Suprapubic skin (tissue), 4 donors: Measurements from ENCODE around the gene STAC3. TPM values are rescaled to one million over a fixed set of nuclear protein-coding genes. Genes with fewer than 3 reads are reported as not detected.

Source experiments
- DNase-seq, 2 donors: peaks; one replicate each; pipeline ENCODE4 v3.0.0-alpha.2; 2019; ENCODE audit warnings: low spot score in 2 of 2
- H3K27ac ChIP-seq: fragments of 200-600 bp; sonication (generic); one replicate; pipeline ENCODE4 v1.5.1; 2019
- H3K27me3 ChIP-seq: fragments of 200-600 bp; sonication (generic); one replicate; pipeline ENCODE4 v1.5.1; 2019
- H3K36me3 ChIP-seq: fragments of 200-600 bp; sonication (generic); one replicate; pipeline ENCODE4 v1.5.1; 2019
- H3K4me1 ChIP-seq: fragments of 200-600 bp; sonication (generic); one replicate; pipeline ENCODE4 v1.5.1; 2019
- H3K4me3 ChIP-seq: fragments of 200-600 bp; sonication (generic); one replicate; pipeline ENCODE4 v1.5.1; 2019; ENCODE audit warnings: mild to moderate bottlenecking
- H3K9me3 ChIP-seq: fragments of 200-600 bp; sonication (generic); one replicate; pipeline ENCODE4 v1.5.1; 2019
- CTCF ChIP-seq, 2 donors: fragments of 200-600 bp in 1 of 2; fragments of 450-650 bp in 1 of 2; sonication (generic) in 1 of 2; IDR thresholded peaks; one replicate each; pipeline ENCODE4 v1.5.1; 2016 to 2019; ENCODE audit warnings: antibody characterized with exemption in 2 of 2, mild to moderate bottlenecking in 1 of 2, moderate library complexity in 1 of 2
- EP300 ChIP-seq: sonication (generic); formaldehyde crosslinking; IDR thresholded peaks from one replicate; pipeline ENCODE4 v1.6.1; 2017; ENCODE audit warnings: antibody characterized with exemption
- POLR2A ChIP-seq, 2 donors: fragments of 450-650 bp; IDR thresholded peaks; one replicate each; pipeline ENCODE4 v1.6.1; 2017; ENCODE audit warnings: antibody characterized with exemption in 2 of 2, mild to moderate bottlenecking in 2 of 2, moderate library complexity in 2 of 2
- POLR2AphosphoS5 ChIP-seq, 3 donors: sonication (generic); formaldehyde crosslinking; IDR thresholded peaks; one replicate each; pipeline ENCODE4 v1.6.1; 2017; ENCODE audit warnings: antibody characterized with exemption in 3 of 3
- WGBS: methylation state at CpG from one replicate; pipeline ENCODE4 v1.1.5; 2018; 5-methylcytosine and 5-hydroxymethylcytosine counted together
- total RNA-seq, 4 donors: library from RNA; depleted of rRNA; stranded (reverse); fragments of >200 nt; gene quantifications; one replicate each; pipeline ENCODE4 v1.1.0, GENCODE V29; 2016

The STAC3 gene
- total RNA-seq, 4 donors from 2014 or later: 1.7 to 3.0 (median 2.1) TPM

- H3K27me3 ChIP-seq: no peaks in the 10 kb centered on the region
- TF ChIP-seq EP300 (no peak), POLR2A (IDR thresholded peaks at IDR 0.05) (no peak), POLR2AphosphoS5 (IDR thresholded peaks at IDR 0.05) (no peak), CTCF (IDR thresholded peaks at IDR 0.05) (no peak)
- no peak overlapping the region for H3K27ac ChIP-seq
- H3K36me3 ChIP-seq: peaks cover 93% of the 10 kb centered on the region
- H3K9me3 ChIP-seq: no peaks in the 10 kb centered on the region
- no peak for DNase-seq
- no peak overlapping the region for H3K4me3 ChIP-seq
- H3K4me1 ChIP-seq: peaks cover 3% of the 10 kb centered on the region
- WGBS: 90% methylated on average over 23 of the region's 29 CpGs
These were observed 43.0 kb downstream of the STAC3 start for GRCh38 chr12:57207731-57208630.

- Histone ChIP-seq H3K9me3 (no peaks in the 10 kb centered on the region), H3K4me1 (peaks cover 3% of the 10 kb centered on the region), H3K27me3 (no peaks in the 10 kb centered on the region), H3K4me3 (no peak overlapping the region), H3K27ac (no peak overlapping the region), H3K36me3 (peaks cover 96% of the 10 kb centered on the region)
- no peak for TF ChIP-seq POLR2AphosphoS5 (IDR thresholded peaks at IDR 0.05)
- TF ChIP-seq EP300: no peak
- TF ChIP-seq POLR2A (IDR thresholded peaks at IDR 0.05): no peak
- TF ChIP-seq CTCF (IDR thresholded peaks at IDR 0.05): no peak
- DNase-seq: no peak
- WGBS: 66% methylated on average over 7 of the region's 7 CpGs
These were observed 45.1 kb downstream of the STAC3 start for GRCh38 chr12:57205931-57206330.

- DNase-seq: no peak
- Histone ChIP-seq H3K27ac (no peak overlapping the region), H3K4me1 (no peaks in the 10 kb centered on the region), H3K27me3 (no peaks in the 10 kb centered on the region), H3K4me3 (no peak overlapping the region), H3K36me3 (peaks cover 96% of the 10 kb centered on the region), H3K9me3 (no peaks in the 10 kb centered on the region)
- 97% methylated on average over 12 of the region's 26 CpGs for WGBS
- TF ChIP-seq POLR2A (IDR thresholded peaks at IDR 0.05) (no peak), CTCF (IDR thresholded peaks at IDR 0.05) (no peak), POLR2AphosphoS5 (IDR thresholded peaks at IDR 0.05) (no peak), EP300 (no peak)
These were observed 45.8 kb downstream of the STAC3 start for GRCh38 chr12:57205186-57205585.

DNA sequence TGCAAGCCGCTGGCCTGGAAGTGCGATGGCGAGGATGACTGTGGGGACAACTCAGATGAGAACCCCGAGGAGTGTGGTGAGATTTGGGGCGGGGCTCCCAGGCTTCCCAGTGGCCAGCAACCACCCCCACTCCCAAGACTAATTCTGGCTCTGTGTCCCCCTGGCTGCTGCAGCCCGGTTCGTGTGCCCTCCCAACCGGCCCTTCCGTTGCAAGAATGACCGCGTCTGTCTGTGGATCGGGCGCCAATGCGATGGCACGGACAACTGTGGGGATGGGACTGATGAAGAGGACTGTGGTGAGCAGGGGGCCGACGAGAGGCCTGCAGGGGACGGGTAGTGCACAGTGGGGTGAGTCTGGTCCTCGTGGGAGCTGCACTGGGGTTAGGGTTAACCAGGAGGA lies 46.5 kb downstream of the STAC3 start:
- no peak overlapping the region for H3K27ac ChIP-seq
- H3K36me3 ChIP-seq: peaks cover 96% of the 10 kb centered on the region
- no peak for TF ChIP-seq POLR2AphosphoS5 (IDR thresholded peaks at IDR 0.05)
- TF ChIP-seq POLR2A (IDR thresholded peaks at IDR 0.05): no peak
- TF ChIP-seq EP300: no peak
- no peaks in the 10 kb centered on the region for H3K4me1 ChIP-seq
- no peak overlapping the region for H3K4me3 ChIP-seq
- DNase-seq: no peak
- H3K9me3 ChIP-seq: no peaks in the 10 kb centered on the region
- WGBS: 89% methylated on average over 13 of the region's 19 CpGs
- H3K27me3 ChIP-seq: no peaks in the 10 kb centered on the region

DNA sequence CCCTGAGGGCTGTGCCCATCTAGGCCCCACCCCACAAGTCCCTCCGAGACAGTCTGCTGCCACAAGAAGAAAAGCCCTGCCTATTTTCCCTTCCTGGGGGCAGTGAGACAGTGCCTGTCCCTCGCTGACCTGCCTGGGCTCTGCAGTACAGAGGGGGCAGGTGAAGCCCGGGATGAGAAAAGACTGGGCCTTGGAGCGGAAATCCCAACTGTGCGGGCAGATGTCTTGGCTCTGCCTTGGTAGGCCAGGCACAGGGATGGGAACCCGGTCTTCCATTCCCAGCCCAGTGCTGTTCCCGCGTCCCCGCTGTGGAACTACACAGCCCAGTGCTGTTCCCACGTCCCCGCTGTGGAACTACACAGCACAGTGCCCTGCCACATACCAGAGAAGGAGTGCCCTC lies 47.2 kb downstream of the STAC3 start:
- H3K4me3 ChIP-seq: no peak overlapping the region
- DNase-seq: no peak
- peaks cover 96% of the 10 kb centered on the region for H3K36me3 ChIP-seq
- 71% methylated on average over 9 of the region's 11 CpGs for WGBS
- no peaks in the 10 kb centered on the region for H3K4me1 ChIP-seq
- H3K27me3 ChIP-seq: no peaks in the 10 kb centered on the region
- TF ChIP-seq POLR2A (IDR thresholded peaks at IDR 0.05): no peak
- TF ChIP-seq POLR2AphosphoS5 (IDR thresholded peaks at IDR 0.05): no peak
- TF ChIP-seq CTCF (IDR thresholded peaks at IDR 0.05): no peak
- TF ChIP-seq EP300: no peak
- no peaks in the 10 kb centered on the region for H3K9me3 ChIP-seq
- H3K27ac ChIP-seq: no peak overlapping the region
